ENCODE data around the gene STX5.
"Not testable (repeated sequence)": the region's sequence is repeated elsewhere in the genome, so short reads cannot be mapped to it uniquely, and the experiment has no call there.

The STX5 gene

DNA sequence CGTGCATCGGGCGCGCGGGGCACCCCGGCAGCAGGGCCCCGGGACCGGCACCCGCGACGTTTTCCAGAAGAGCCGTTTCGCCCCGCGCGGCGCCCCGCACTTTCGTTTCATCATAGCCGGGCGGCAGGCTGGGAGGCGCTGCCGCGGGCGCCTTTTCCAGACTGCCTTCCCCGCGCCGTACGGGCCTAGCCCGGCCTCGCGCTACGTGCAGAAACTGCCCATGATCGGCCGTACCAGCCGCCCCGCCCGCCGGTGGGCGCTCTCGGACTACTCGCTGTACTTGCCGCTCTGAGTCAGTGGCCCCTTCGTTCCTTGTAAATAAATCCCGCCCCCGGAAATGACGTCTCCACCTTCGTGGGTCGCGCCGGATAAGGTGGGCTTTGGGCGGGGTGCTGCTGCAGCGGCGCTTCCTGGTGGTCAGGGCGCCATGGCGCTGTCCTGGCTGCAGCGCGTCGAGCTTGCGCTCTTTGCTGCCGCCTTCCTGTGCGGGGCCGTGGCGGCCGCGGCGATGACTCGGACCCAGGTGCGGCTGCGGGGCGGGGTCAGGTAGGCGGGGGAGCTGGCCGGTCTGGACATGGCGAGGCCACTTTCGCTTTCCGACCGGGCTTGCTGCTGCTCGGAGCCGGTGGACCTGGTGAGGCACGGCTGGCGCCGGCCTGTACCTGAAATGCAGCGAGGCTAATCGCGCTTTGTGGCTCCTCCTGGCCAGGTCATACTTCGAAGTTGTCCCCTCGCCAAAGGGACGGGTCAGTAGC, 44.7 kb downstream of the STX5 start, which contains the start of gene TMEM179B:
Gene TMEM179B (plus strand): TSS at position 398 of the 755 bp plus-strand sequence. CDS start 30 bp downstream, at position 428.
- TF ChIP-seq POLR2AphosphoS5 (IDR thresholded peaks at IDR 0.05; ENCODE audit: low read depth, low read length) (peak; percentile 98), TAF1 (IDR thresholded peaks at IDR 0.05; ENCODE audit: borderline replicate concordance, low read depth, low read length) (peak; percentile 75), POLR2A (IDR thresholded peaks at IDR 0.05; ENCODE audit: low read depth, low read length) (peak; percentile 99)
- FAIRE-seq (peak; percentile 98), DNase-seq (ENCODE audit: insufficient read length) (peak; percentile 95)

GRCh38 chr11:62786318-62787004, 45.4 kb downstream of the STX5 start:
- 0 out of 2 replicates have a peak, but pooled peaks have one; percentile 29 for TF ChIP-seq TAF1 (IDR thresholded peaks at IDR 0.05; ENCODE audit: borderline replicate concordance, low read depth, low read length)
- TF ChIP-seq POLR2AphosphoS5 (IDR thresholded peaks at IDR 0.05; ENCODE audit: low read depth, low read length), result no peak
- TF ChIP-seq POLR2A (IDR thresholded peaks at IDR 0.05; ENCODE audit: low read depth, low read length), result no peak
- FAIRE-seq, result no peak
- peak; percentile 90 for DNase-seq (ENCODE audit: insufficient read length)

DNA sequence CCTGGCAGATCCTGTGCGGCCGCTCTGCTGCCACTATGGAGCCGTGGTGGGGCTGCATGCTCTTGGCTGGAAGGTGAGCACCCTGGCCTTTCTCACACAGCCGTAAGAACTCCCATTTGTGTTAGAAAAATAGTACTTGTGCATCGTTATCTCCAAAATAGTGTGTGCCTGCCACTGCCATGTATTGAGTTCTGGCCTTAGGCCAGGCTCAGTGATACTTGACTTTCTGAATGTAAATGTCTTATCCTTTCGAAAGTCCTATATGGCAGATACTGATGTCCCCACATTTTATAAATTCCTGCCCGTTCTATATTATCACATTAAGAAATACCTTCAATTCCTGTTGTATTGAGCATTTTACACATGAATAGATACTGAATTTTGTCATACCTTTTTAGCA, 49.1 kb downstream of the STX5 start:
- no peak for DNase-seq (ENCODE audit: insufficient read length)
- FAIRE-seq, result no peak
- no peak for TF ChIP-seq POLR2A (IDR thresholded peaks at IDR 0.05; ENCODE audit: low read depth, low read length)
- TF ChIP-seq POLR2AphosphoS5 (IDR thresholded peaks at IDR 0.05; ENCODE audit: low read depth, low read length), result no peak
- no peak for TF ChIP-seq TAF1 (IDR thresholded peaks at IDR 0.05; ENCODE audit: borderline replicate concordance, low read depth, low read length)

- no peak for FAIRE-seq
- no peak for DNase-seq (ENCODE audit: insufficient read length)
- TF ChIP-seq TAF1 (IDR thresholded peaks at IDR 0.05; ENCODE audit: borderline replicate concordance, low read depth, low read length) (no peak), POLR2AphosphoS5 (IDR thresholded peaks at IDR 0.05; ENCODE audit: low read depth, low read length) (no peak), POLR2A (IDR thresholded peaks at IDR 0.05; ENCODE audit: low read depth, low read length) (no peak)
Observed at GRCh38 chr11:62778441-62778840, 53.4 kb downstream of the STX5 start.

DNA sequence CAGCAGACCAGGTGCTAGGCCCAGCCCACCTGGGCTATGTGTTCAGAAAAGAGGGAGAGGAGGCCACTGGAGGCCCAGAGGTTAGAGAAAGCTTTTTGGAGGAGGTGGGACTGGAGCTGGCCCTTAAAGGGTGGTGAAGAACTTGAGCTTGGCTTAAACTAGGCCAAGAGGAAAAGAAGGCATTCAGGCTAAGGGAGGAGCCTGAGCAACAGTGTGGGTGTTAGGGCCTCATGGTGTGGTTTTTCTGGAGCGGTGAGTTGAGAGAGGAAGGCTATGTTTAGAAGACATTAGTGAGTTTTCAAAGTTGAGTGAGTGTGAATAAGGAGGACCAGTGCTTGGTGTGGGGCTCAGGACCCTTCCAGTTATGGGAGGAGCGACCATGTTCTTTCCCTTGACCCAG, 54.5 kb downstream of the STX5 start:
- TF ChIP-seq POLR2A (IDR thresholded peaks at IDR 0.05; ENCODE audit: low read depth, low read length) (no peak), TAF1 (IDR thresholded peaks at IDR 0.05; ENCODE audit: borderline replicate concordance, low read depth, low read length) (no peak), POLR2AphosphoS5 (IDR thresholded peaks at IDR 0.05; ENCODE audit: low read depth, low read length) (no peak)
- DNase-seq (ENCODE audit: insufficient read length) (no peak), FAIRE-seq (no peak)

- DNase-seq (ENCODE audit: insufficient read length), result no peak
- TF ChIP-seq POLR2AphosphoS5 (IDR thresholded peaks at IDR 0.05; ENCODE audit: low read depth, low read length) (no peak), POLR2A (IDR thresholded peaks at IDR 0.05; ENCODE audit: low read depth, low read length) (no peak), TAF1 (IDR thresholded peaks at IDR 0.05; ENCODE audit: borderline replicate concordance, low read depth, low read length) (no peak)
- no peak for FAIRE-seq
Observed at GRCh38 chr11:62775646-62776045, 56.2 kb downstream of the STX5 start.

DNA sequence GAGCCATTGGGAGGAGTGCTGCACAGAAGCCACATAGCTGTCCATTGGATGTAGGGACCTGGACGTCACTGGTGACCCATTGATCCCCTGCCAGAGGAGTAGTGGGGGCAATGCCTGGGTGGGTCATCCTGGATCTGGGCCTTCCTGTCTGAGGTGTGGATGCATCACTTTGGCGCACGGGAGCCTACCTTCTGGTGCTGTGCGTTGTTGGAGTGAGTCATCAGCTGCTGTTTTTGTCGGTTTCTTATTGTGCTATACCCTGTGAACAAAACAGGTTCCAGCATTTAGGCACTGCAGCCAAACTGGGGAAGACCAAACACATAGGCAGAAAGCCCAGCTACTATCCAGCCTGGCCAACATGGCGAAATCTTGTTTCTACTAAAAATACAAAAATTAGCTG, 57.4 kb downstream of the STX5 start:
- FAIRE-seq, result no peak
- TF ChIP-seq TAF1 (IDR thresholded peaks at IDR 0.05; ENCODE audit: borderline replicate concordance, low read depth, low read length), result no peak
- TF ChIP-seq POLR2AphosphoS5 (IDR thresholded peaks at IDR 0.05; ENCODE audit: low read depth, low read length), result no peak
- no peak for TF ChIP-seq POLR2A (IDR thresholded peaks at IDR 0.05; ENCODE audit: low read depth, low read length)
- DNase-seq (ENCODE audit: insufficient read length), result no peak

DNA sequence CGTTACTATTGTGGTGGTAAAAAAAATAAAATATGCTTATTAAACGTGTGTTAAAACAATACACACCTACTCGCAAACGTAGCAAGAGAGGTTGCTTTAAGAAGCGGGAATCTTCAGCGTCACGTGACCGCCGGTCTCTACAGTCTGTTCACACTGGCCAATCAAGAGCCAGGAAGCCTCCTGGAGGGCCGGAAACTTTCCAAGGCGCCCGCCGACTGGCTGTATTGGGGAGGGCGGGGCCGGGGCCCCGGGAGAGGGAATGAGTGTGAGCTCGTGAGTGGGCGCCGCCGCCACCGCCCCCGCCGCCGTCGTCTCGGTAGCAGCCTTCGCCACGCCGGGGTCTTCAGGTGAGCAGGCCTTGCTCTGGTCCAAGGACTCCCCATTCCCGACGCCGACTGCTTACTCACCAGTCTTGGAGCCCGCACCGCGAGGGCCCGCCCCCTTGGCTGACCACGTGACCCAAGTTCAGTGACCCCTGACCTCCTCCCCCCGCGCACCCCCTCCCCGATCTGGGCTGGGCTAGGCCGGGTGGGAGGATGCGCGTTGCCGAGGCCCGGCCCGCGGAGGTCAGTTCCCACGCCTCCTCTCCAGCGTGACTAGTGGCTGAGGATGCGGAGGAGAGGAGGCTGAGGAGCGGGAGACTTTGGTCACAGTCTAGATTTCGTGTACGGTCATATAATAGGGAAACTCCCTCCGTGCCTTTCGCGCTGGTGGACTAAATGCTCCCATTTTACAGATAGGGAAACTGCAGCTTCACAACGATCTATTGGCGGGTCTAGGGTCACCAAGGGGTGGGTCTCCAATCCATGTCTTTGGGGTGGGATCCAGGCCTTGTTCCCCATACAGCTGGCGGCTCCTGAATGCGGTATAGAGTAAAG, 60.5 kb downstream of the STX5 start, which contains the start of gene TAF6L:
Gene TAF6L (plus strand): TSS at position 253 of the 878 bp plus-strand sequence. CDS start 4,388 bp downstream, outside the sequence.
- TF ChIP-seq POLR2A (IDR thresholded peaks at IDR 0.05; ENCODE audit: low read depth, low read length) (peak; percentile 73), TAF1 (IDR thresholded peaks at IDR 0.05; ENCODE audit: borderline replicate concordance, low read depth, low read length) (no peak), POLR2AphosphoS5 (IDR thresholded peaks at IDR 0.05; ENCODE audit: low read depth, low read length) (peak; percentile 86)
- FAIRE-seq (peak; percentile 94), DNase-seq (ENCODE audit: insufficient read length) (peak; percentile 87)

- FAIRE-seq (peak; percentile 33), DNase-seq (ENCODE audit: insufficient read length) (no peak)
- TF ChIP-seq TAF1 (IDR thresholded peaks at IDR 0.05; ENCODE audit: borderline replicate concordance, low read depth, low read length) (no peak), POLR2AphosphoS5 (IDR thresholded peaks at IDR 0.05; ENCODE audit: low read depth, low read length) (no peak), POLR2A (IDR thresholded peaks at IDR 0.05; ENCODE audit: low read depth, low read length) (no peak)
Observed at GRCh38 chr11:62770778-62771143, 61.1 kb downstream of the STX5 start.

GRCh38 chr11:62760867-62761227, 71.0 kb downstream of the STX5 start:
- not testable (repeated sequence) for FAIRE-seq; DNase-seq (ENCODE audit: insufficient read length)
